IMR-90 (cell line): ENCODE measurements around the gene CBS. TPM values are rescaled to one million over a fixed set of nuclear protein-coding genes. Genes with fewer than 3 reads are reported as not detected.

Source experiments
- ATAC-seq: fragments of 200-7000 bp; cut with Tn5 transposase; 2 replicates; pipeline ENCODE4 v1.9.1; 2020; ENCODE audit warnings: low read depth, mild to moderate bottlenecking, moderate library complexity
- BruUV-seq: library from RNA; stranded (reverse); fragments of 400-500 nt; replicated peaks from 2 replicates; lab custom pipeline; 2021; lab: Mats Ljungman, UMichigan
- CTCF ChIA-PET: fragments of 300-600 bp; formaldehyde crosslinking; extraction: SDS; loops from one replicate; lab custom pipeline; 2021; ENCODE audit warnings: antibody characterized with exemption; lab: Yijun Ruan, JAX
- POLR2A ChIA-PET: fragments of 300-600 bp; sonication (Branson Sonifier 250); formaldehyde crosslinking; loops from one replicate; lab custom pipeline; 2022; ENCODE audit warnings: antibody characterized with exemption; ENCODE audit not compliant: unreplicated experiment; lab: Charles Lee
- DNase-seq: peaks from one replicate; pipeline ENCODE4 v3.0.0; 2013
- H2AFZ ChIP-seq: replicated peaks from 2 replicates; pipeline ENCODE3; 2013; ENCODE audit warnings: low read length, mild to moderate bottlenecking; ENCODE audit not compliant: poor library complexity
- H2AK5ac ChIP-seq: 2 replicates; pipeline ENCODE4 v1.6.1; 2013; ENCODE audit warnings: low read depth, low read length, inconsistent platforms
- H2AK9ac ChIP-seq: replicated peaks from 2 replicates; pipeline ENCODE3; 2013; ENCODE audit warnings: mild to moderate bottlenecking, low read depth, low read length, moderate library complexity; ENCODE audit not compliant: poor library complexity
- H2BK120ac ChIP-seq: 2 replicates; pipeline ENCODE4 v1.6.1; 2013; ENCODE audit warnings: low read depth, low read length, inconsistent platforms
- H2BK15ac ChIP-seq: 3 replicates; pipeline ENCODE4 v1.6.1; 2013; ENCODE audit warnings: low read depth, low read length, inconsistent platforms
- H2BK20ac ChIP-seq: 2 replicates; pipeline ENCODE4 v1.6.1; 2013; ENCODE audit warnings: low read depth, mild to moderate bottlenecking, inconsistent platforms, low read length, moderate library complexity
- H2BK5ac ChIP-seq: 2 replicates; pipeline ENCODE4 v1.6.1; 2013; ENCODE audit warnings: mild to moderate bottlenecking, low read depth, low read length, inconsistent platforms; ENCODE audit not compliant: poor library complexity, severe bottlenecking
- H3K14ac ChIP-seq: replicated peaks from 2 replicates; pipeline ENCODE4 v1.6.1; 2013; ENCODE audit warnings: low read depth, low read length, inconsistent platforms
- H3K18ac ChIP-seq: 2 replicates; pipeline ENCODE4 v1.6.1; 2013; ENCODE audit warnings: low read depth, low read length, control low read depth
- H3K23ac ChIP-seq: 2 replicates; pipeline ENCODE4 v1.6.1; 2013; ENCODE audit warnings: low read depth, low read length, inconsistent platforms
- H3K27ac ChIP-seq: 2 replicates; pipeline ENCODE4 v1.5.1; 2013; ENCODE audit warnings: mild to moderate bottlenecking, control low read depth, low read length; ENCODE audit not compliant: insufficient read depth
- H3K27me3 ChIP-seq: 2 replicates; pipeline ENCODE4 v1.6.1; 2013; ENCODE audit warnings: low read length; ENCODE audit not compliant: control insufficient read depth, insufficient read depth
- H3K36me3 ChIP-seq: 2 replicates; pipeline ENCODE4 v1.6.1; 2013; ENCODE audit warnings: low read length, mixed read lengths; ENCODE audit not compliant: control insufficient read depth, insufficient read depth
- H3K4ac ChIP-seq: 2 replicates; pipeline ENCODE4 v1.6.1; 2013; ENCODE audit warnings: low read depth, low read length, inconsistent platforms
- H3K4me1 ChIP-seq: 2 replicates; pipeline ENCODE4 v1.6.1; 2013; ENCODE audit warnings: low read length, mixed read lengths; ENCODE audit not compliant: control insufficient read depth, insufficient read depth
- H3K4me2 ChIP-seq: 2 replicates; pipeline ENCODE4 v1.6.1; 2013; ENCODE audit warnings: low read depth, mild to moderate bottlenecking, control low read depth, low read length, moderate library complexity
- H3K4me3 ChIP-seq: 2 replicates; pipeline ENCODE4 v1.5.1; 2013; ENCODE audit warnings: low read depth, mild to moderate bottlenecking, control low read depth, low read length, moderate library complexity; ENCODE audit not compliant: insufficient read depth
- H3K56ac ChIP-seq: 2 replicates; pipeline ENCODE4 v1.6.1; 2013; ENCODE audit warnings: low read length, inconsistent platforms; ENCODE audit not compliant: insufficient read depth; ENCODE audit errors: extremely low read depth
- H3K79me1 ChIP-seq, 2 experiments: 2 replicates each; pipeline ENCODE4 v1.6.1; 2013; ENCODE audit warnings: low read length in 2 of 2, inconsistent platforms in 1 of 2, low read depth in 1 of 2
- H3K9ac ChIP-seq: 2 replicates; pipeline ENCODE4 v1.6.1; 2013; ENCODE audit warnings: low read depth, low read length, control low read depth
- H3K9me1 ChIP-seq: 2 replicates; pipeline ENCODE4 v1.6.1; 2013; ENCODE audit warnings: low read length, inconsistent platforms; ENCODE audit not compliant: insufficient read depth
- H3K9me3 ChIP-seq: 2 replicates; pipeline ENCODE4 v1.6.1; 2013; ENCODE audit warnings: low read length; ENCODE audit not compliant: control insufficient read depth, insufficient read depth
- H4K20me1 ChIP-seq: 2 replicates; pipeline ENCODE4 v1.6.1; 2013; ENCODE audit warnings: low read length, inconsistent platforms; ENCODE audit not compliant: insufficient read depth
- H4K5ac ChIP-seq: 2 replicates; pipeline ENCODE4 v1.6.1; 2013; ENCODE audit warnings: mild to moderate bottlenecking, low read depth, low read length, control low read depth
- H4K8ac ChIP-seq, 2 experiments: 2 replicates each; pipeline ENCODE4 v1.6.1; 2013; ENCODE audit warnings: low read depth in 2 of 2, low read length in 2 of 2, control low read depth in 1 of 2, inconsistent platforms in 1 of 2
- H4K91ac ChIP-seq: 2 replicates; pipeline ENCODE4 v1.6.1; 2013; ENCODE audit warnings: low read depth, low read length, inconsistent platforms; ENCODE audit not compliant: insufficient read depth
- BHLHE40 ChIP-seq: fragments of 150-350 bp; IDR thresholded peaks from 2 replicates; pipeline ENCODE4 v1.6.1; 2016; ENCODE audit warnings: mild to moderate bottlenecking, low read depth, low read length
- MAFK ChIP-seq: IDR thresholded peaks from 2 replicates; pipeline ENCODE4 v1.6.1; 2012; ENCODE audit warnings: low read depth, low read length, improper control_type of control experiment
- MAZ ChIP-seq: IDR thresholded peaks from 2 replicates; pipeline ENCODE4 v1.6.1; 2012; ENCODE audit warnings: low read depth, mild to moderate bottlenecking, low read length, improper control_type of control experiment, moderate library complexity, borderline replicate concordance
- WGBS, 2 experiments: methylation state at CpG; one replicate each; pipeline versions ENCODE4 v1.1.5 to v1.1.7; 2013; ENCODE audit warnings: missing lambda C conversion rate in 2 of 2; ENCODE audit not compliant: insufficient read length in 1 of 2; ENCODE audit errors: extremely low coverage in 2 of 2; 5-methylcytosine and 5-hydroxymethylcytosine counted together
- dilution Hi-C: fragments of 300-500 bp; cut with HindIII; formaldehyde crosslinking; loops from one replicate; pipeline ENCODE4 v1.14.3; 2018; ENCODE audit warnings: low sequenced_read_pairs; ENCODE audit not compliant: unreplicated experiment
- in situ Hi-C: fragments of 300-500 bp; cut with MboI; formaldehyde crosslinking; loops from 3 replicates; pipeline ENCODE4 v1.14.3; 2019; ENCODE audit warnings: low sequenced_read_pairs, inconsistent platforms, mixed read lengths
- intact Hi-C: fragments of 100-400 bp; cut with micrococcal nuclease; formaldehyde crosslinking; loops from 2 replicates; pipeline ENCODE4 v1.10.0; 2022
- polyA plus RNA-seq, 3 experiments: library from polyadenylated mRNA; depleted of rRNA; stranded (reverse); fragments of >200 nt; gene quantifications; 2 replicates each; pipeline ENCODE4 v1.2.3, GENCODE V29; 2012; ENCODE audit warnings: low replicate concordance in 1 of 3
- total RNA-seq: library from RNA; depleted of rRNA; stranded (reverse); fragments of >200 nt; gene quantifications from 2 replicates; pipeline ENCODE4 v1.2.3, GENCODE V29; 2012
- TF ChIP-seq, protein P1 (sequence below): conservative IDR thresholded peaks from 2 replicates; pipeline ENCODE4 v1.5.1; 2012; ENCODE audit warnings: mild to moderate bottlenecking, low read depth, low read length, improper control_type of control experiment
- TF ChIP-seq, protein P2 (sequence below): fragments of 150-350 bp; IDR thresholded peaks from 2 replicates; pipeline ENCODE4 v1.6.1; 2016; ENCODE audit warnings: low read depth, mild to moderate bottlenecking, low read length, moderate library complexity, borderline replicate concordance

The CBS gene
- total and polyA plus RNA-seq, 2 of the 4 experiments (the other 2 are of a cell fraction), result 38.5 to 54.3 TPM

DNA sequence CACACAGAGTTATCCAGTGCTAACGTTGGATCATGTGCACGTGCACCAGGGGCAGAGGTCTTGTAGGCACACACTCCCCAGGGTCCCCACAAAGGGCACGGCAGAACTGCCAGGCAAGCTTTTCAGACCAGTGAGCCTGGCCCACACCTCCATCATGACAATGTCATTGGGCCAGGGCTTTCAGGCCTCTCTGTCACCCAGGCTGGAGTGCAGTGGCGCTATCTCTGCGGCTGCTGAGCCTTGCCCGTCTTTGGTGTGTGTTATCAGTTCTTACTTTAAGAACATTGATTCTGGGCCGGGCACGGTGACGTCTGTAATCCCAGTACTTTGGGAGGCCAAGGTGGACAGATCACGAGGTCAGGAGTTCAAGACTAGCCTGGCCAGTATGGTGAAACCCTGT lies 57.1 kb downstream of the CBS start:
- intact Hi-C loops, result no loop called here
- H2BK20ac ChIP-seq, result no peak overlapping the region
- H4K5ac ChIP-seq, result no peak overlapping the region
- no peak overlapping the region for H2AK9ac ChIP-seq
- no TSS peak for BruUV-seq
- DNase-seq, result no peak
- dilution Hi-C loops, result no loop called here
- 94% methylated on average over 5 of the region's 10 CpGs; no CpG with 5 or more reads in 1 of the 2 experiments for WGBS, 2 experiments
- H3K79me1 ChIP-seq, result peaks cover 0 to 33% of the 10 kb centered on the region in 2 experiments; a peak in 3 of 4 replicates
- H4K8ac ChIP-seq, result no peak overlapping the region
- no peak overlapping the region for H3K18ac ChIP-seq
- H3K27ac ChIP-seq, result no peak overlapping the region
- H2BK120ac ChIP-seq, result no peak overlapping the region
- H3K9ac ChIP-seq, result no peak overlapping the region
- no peak overlapping the region for H2BK15ac ChIP-seq
- no peak overlapping the region for H3K4me2 ChIP-seq
- ATAC-seq, result no peak
- no peak overlapping the region for H3K23ac ChIP-seq
- no peak overlapping the region for H3K56ac ChIP-seq
- H3K4me1 ChIP-seq, result no peaks in the 10 kb centered on the region
- in situ Hi-C loops, result no loop called here
- no peaks in the 10 kb centered on the region for H3K9me3 ChIP-seq
- no peak overlapping the region for H3K4ac ChIP-seq
- ChIA-PET CTCF (no interaction called here), POLR2A (no interaction called here)
- H3K14ac ChIP-seq, result no peak overlapping the region
- TF ChIP-seq, protein P1, sequence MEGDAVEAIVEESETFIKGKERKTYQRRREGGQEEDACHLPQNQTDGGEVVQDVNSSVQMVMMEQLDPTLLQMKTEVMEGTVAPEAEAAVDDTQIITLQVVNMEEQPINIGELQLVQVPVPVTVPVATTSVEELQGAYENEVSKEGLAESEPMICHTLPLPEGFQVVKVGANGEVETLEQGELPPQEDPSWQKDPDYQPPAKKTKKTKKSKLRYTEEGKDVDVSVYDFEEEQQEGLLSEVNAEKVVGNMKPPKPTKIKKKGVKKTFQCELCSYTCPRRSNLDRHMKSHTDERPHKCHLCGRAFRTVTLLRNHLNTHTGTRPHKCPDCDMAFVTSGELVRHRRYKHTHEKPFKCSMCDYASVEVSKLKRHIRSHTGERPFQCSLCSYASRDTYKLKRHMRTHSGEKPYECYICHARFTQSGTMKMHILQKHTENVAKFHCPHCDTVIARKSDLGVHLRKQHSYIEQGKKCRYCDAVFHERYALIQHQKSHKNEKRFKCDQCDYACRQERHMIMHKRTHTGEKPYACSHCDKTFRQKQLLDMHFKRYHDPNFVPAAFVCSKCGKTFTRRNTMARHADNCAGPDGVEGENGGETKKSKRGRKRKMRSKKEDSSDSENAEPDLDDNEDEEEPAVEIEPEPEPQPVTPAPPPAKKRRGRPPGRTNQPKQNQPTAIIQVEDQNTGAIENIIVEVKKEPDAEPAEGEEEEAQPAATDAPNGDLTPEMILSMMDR, result no peak
- TF ChIP-seq, protein P2, sequence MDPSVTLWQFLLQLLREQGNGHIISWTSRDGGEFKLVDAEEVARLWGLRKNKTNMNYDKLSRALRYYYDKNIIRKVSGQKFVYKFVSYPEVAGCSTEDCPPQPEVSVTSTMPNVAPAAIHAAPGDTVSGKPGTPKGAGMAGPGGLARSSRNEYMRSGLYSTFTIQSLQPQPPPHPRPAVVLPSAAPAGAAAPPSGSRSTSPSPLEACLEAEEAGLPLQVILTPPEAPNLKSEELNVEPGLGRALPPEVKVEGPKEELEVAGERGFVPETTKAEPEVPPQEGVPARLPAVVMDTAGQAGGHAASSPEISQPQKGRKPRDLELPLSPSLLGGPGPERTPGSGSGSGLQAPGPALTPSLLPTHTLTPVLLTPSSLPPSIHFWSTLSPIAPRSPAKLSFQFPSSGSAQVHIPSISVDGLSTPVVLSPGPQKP, result no peak
- TF ChIP-seq BHLHE40 (no peak), MAFK (no peak), MAZ (no peak)
- peaks cover 49% of the 10 kb centered on the region for H3K36me3 ChIP-seq
- H3K9me1 ChIP-seq, result peaks cover 10% of the 10 kb centered on the region
- no peak overlapping the region for H2AFZ ChIP-seq
- no peak overlapping the region for H3K4me3 ChIP-seq
- H4K91ac ChIP-seq, result no peak overlapping the region
- no peak overlapping the region for H2AK5ac ChIP-seq
- no peaks in the 10 kb centered on the region for H3K27me3 ChIP-seq
- H4K20me1 ChIP-seq, result no peaks in the 10 kb centered on the region
- H2BK5ac ChIP-seq, result no peak overlapping the region
